GM18498 (cell line): ENCODE data around the gene RAD51B.

Source experiments
- ATAC-seq: cut with Tn5 transposase; IDR thresholded peaks from one replicate; pipeline ENCODE4 v1.9.1; 2021; ENCODE audit warnings: mild to moderate bottlenecking, moderate library complexity; ENCODE audit not compliant: unreplicated experiment

The RAD51B gene

GRCh38 chr14:68594737-68595380 lies 775.3 kb downstream of the RAD51B start:
- ATAC-seq = no peak

- no peak for ATAC-seq
These were observed 776.6 kb downstream of the RAD51B start for GRCh38 chr14:68596211-68596610.

- no peak for ATAC-seq
These were observed 777.1 kb downstream of the RAD51B start for GRCh38 chr14:68596701-68597100.

- ATAC-seq = no peak
These were observed 778.5 kb downstream of the RAD51B start for GRCh38 chr14:68598089-68598488.

- ATAC-seq = no peak
These were observed 779.3 kb downstream of the RAD51B start for GRCh38 chr14:68598621-68599447.

- ATAC-seq = no peak
These were observed 780.5 kb downstream of the RAD51B start for GRCh38 chr14:68599896-68600610.

- ATAC-seq = no peak
These were observed 782.9 kb downstream of the RAD51B start for GRCh38 chr14:68602507-68602906.

- no peak for ATAC-seq
These were observed 784.2 kb downstream of the RAD51B start for GRCh38 chr14:68603533-68604360.

- ATAC-seq = no peak
These were observed 784.8 kb downstream of the RAD51B start for GRCh38 chr14:68604361-68604730.

GRCh38 chr14:68604822-68605221 lies 785.2 kb downstream of the RAD51B start:
- ATAC-seq = no peak

- no peak for ATAC-seq
These were observed 786.6 kb downstream of the RAD51B start for GRCh38 chr14:68606176-68606575.

GRCh38 chr14:68606644-68607043 lies 787.1 kb downstream of the RAD51B start:
- ATAC-seq = no peak

GRCh38 chr14:68607081-68607866 lies 787.7 kb downstream of the RAD51B start:
- no peak for ATAC-seq

GRCh38 chr14:68607867-68608573 lies 788.4 kb downstream of the RAD51B start:
- ATAC-seq = no peak

- no peak for ATAC-seq
These were observed 789.0 kb downstream of the RAD51B start for GRCh38 chr14:68608574-68608962.

GRCh38 chr14:68609012-68609411 lies 789.4 kb downstream of the RAD51B start:
- ATAC-seq = no peak

- ATAC-seq = no peak
These were observed 790.7 kb downstream of the RAD51B start for GRCh38 chr14:68610251-68610793.

- ATAC-seq = no peak
These were observed 792.0 kb downstream of the RAD51B start for GRCh38 chr14:68611599-68611998.

- ATAC-seq = no peak
These were observed 792.5 kb downstream of the RAD51B start for GRCh38 chr14:68612049-68612448.
